ENCODE results near the gene KDM5D. TPM values are rescaled to one million over a fixed set of nuclear protein-coding genes. Genes with fewer than 3 reads are reported as not detected.

KDM5D gene
- total and polyA plus RNA-seq, 4 donors, result 6.1 to 26.4 TPM; not detected in 2

GRCh38 chrY:19743331-19743730 is 1.2 kb downstream of the KDM5D start (continued):
- TF ChIP-seq, protein P1, sequence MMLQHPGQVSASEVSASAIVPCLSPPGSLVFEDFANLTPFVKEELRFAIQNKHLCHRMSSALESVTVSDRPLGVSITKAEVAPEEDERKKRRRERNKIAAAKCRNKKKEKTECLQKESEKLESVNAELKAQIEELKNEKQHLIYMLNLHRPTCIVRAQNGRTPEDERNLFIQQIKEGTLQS (IDR thresholded peaks at IDR 0.05), result no peak
- TF ChIP-seq SP1 (IDR thresholded peaks at IDR 0.05) (no peak), CTCF (IDR thresholded peaks at IDR 0.05; ENCODE audit: low read depth, low read length, missing input control) (no peak)

- no peak overlapping the region for H3K27ac ChIP-seq (ENCODE audit: low read depth in 1 of 2, low read length in 2 of 2)
- H3K9ac ChIP-seq (ENCODE audit: low read depth in 1 of 2, low read length in 2 of 2), result no peak overlapping the region
- no peak for TF ChIP-seq FOXA2 (IDR thresholded peaks at IDR 0.05)
- TF ChIP-seq, protein P1 (IDR thresholded peaks at IDR 0.05), result no peak
- TF ChIP-seq, protein P2, sequence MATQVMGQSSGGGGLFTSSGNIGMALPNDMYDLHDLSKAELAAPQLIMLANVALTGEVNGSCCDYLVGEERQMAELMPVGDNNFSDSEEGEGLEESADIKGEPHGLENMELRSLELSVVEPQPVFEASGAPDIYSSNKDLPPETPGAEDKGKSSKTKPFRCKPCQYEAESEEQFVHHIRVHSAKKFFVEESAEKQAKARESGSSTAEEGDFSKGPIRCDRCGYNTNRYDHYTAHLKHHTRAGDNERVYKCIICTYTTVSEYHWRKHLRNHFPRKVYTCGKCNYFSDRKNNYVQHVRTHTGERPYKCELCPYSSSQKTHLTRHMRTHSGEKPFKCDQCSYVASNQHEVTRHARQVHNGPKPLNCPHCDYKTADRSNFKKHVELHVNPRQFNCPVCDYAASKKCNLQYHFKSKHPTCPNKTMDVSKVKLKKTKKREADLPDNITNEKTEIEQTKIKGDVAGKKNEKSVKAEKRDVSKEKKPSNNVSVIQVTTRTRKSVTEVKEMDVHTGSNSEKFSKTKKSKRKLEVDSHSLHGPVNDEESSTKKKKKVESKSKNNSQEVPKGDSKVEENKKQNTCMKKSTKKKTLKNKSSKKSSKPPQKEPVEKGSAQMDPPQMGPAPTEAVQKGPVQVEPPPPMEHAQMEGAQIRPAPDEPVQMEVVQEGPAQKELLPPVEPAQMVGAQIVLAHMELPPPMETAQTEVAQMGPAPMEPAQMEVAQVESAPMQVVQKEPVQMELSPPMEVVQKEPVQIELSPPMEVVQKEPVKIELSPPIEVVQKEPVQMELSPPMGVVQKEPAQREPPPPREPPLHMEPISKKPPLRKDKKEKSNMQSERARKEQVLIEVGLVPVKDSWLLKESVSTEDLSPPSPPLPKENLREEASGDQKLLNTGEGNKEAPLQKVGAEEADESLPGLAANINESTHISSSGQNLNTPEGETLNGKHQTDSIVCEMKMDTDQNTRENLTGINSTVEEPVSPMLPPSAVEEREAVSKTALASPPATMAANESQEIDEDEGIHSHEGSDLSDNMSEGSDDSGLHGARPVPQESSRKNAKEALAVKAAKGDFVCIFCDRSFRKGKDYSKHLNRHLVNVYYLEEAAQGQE (IDR thresholded peaks at IDR 0.05), result no peak
- TF ChIP-seq EGR1 (IDR thresholded peaks at IDR 0.05; ENCODE audit: low read depth in 2 of 2), result no peak
- TF ChIP-seq FOXA1 (IDR thresholded peaks at IDR 0.05), result no peak
- no peak for DNase-seq (ENCODE audit: low spot score)
- H3K36me3 ChIP-seq (ENCODE audit: control insufficient read depth in 4 of 4, insufficient read depth in 3 of 4, low read depth in 1 of 4, low read length in 3 of 4), result peaks cover 0 to 7% (median 0%) of the 10 kb centered on the region in 4 donors
- H3K4me3 ChIP-seq (ENCODE audit: low read depth in 1 of 3, low read length in 3 of 3), result no peak overlapping the region
- no peaks in the 10 kb centered on the region for H3K9me3 ChIP-seq (ENCODE audit: control insufficient read depth in 4 of 4, low read length in 3 of 4)
- H3K4me1 ChIP-seq (ENCODE audit: control insufficient read depth in 4 of 4, insufficient read depth in 4 of 4, low read length in 3 of 4), result no peaks in the 10 kb centered on the region
- no peaks in the 10 kb centered on the region for H3K27me3 ChIP-seq (ENCODE audit: control insufficient read depth in 4 of 4, insufficient read depth in 4 of 4, low read length in 3 of 4)
Measured at GRCh38 chrY:19742153-19742552, 2.4 kb downstream of the KDM5D start.

DNA sequence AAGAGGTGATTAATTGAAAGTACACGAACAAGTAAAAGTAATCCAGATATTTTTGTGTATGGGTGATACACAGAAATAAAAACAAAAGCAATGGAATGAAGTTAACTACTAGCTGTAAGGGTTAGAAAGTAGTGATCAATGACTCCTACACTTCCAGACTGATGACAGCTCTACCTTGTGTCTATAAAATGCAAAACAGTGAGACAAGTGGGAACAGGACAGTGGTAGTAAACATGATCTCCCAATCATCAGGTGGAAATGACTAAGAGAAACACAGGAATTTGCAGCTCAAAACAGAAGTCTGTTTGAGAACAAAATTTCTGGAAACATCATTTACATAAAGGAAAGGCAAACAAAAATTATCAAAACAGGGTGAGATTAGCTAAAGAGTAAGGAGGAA is 10.1 kb downstream of the KDM5D start:
- 94% methylated on average over 1 of the region's 1 CpG for WGBS
- TF ChIP-seq NR2F2 (IDR thresholded peaks at IDR 0.05) (no peak), CTCF (IDR thresholded peaks at IDR 0.05; ENCODE audit: low read depth, low read length, missing input control) (no peak), FOXA2 (IDR thresholded peaks at IDR 0.05) (no peak), FOXA1 (IDR thresholded peaks at IDR 0.05) (no peak), JUND (IDR thresholded peaks at IDR 0.05) (no peak), TAF1 (conservative IDR thresholded peaks at IDR 0.05) (no peak), EGR1 (IDR thresholded peaks at IDR 0.05; ENCODE audit: low read depth in 2 of 2) (no peak)
- TF ChIP-seq, protein P3, sequence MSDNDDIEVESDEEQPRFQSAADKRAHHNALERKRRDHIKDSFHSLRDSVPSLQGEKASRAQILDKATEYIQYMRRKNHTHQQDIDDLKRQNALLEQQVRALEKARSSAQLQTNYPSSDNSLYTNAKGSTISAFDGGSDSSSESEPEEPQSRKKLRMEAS (IDR thresholded peaks at IDR 0.05), result no peak
- TF ChIP-seq, protein P2 (IDR thresholded peaks at IDR 0.05), result no peak
- no peak overlapping the region for H3K9ac ChIP-seq (ENCODE audit: low read depth in 1 of 2, low read length in 2 of 2)
- DNase-seq (ENCODE audit: low spot score), result no peak
- no peaks in the 10 kb centered on the region for H3K9me3 ChIP-seq (ENCODE audit: control insufficient read depth in 4 of 4, low read length in 3 of 4)
- no peak overlapping the region for H3K27ac ChIP-seq (ENCODE audit: low read depth in 1 of 2, low read length in 2 of 2)
- H3K36me3 ChIP-seq (ENCODE audit: control insufficient read depth in 4 of 4, insufficient read depth in 3 of 4, low read depth in 1 of 4, low read length in 3 of 4), result peaks cover 0 to 19% (median 0%) of the 10 kb centered on the region in 4 donors
- H3K4me1 ChIP-seq (ENCODE audit: control insufficient read depth in 4 of 4, insufficient read depth in 4 of 4, low read length in 3 of 4), result no peaks in the 10 kb centered on the region
- H3K27me3 ChIP-seq (ENCODE audit: control insufficient read depth in 4 of 4, insufficient read depth in 4 of 4, low read length in 3 of 4), result no peaks in the 10 kb centered on the region
- no peak overlapping the region for H3K4me3 ChIP-seq (ENCODE audit: low read depth in 1 of 3, low read length in 3 of 3)
